T-helper 9 cell (primary cell): ENCODE data around the gene B3GNT7.
"Not testable (repeated sequence)": the region's sequence is repeated elsewhere in the genome, so short reads cannot be mapped to it uniquely, and the experiment has no call there.

Experiments used
- DNase-seq: peaks from one replicate; pipeline ENCODE4 v3.0.0-alpha.2; 2020

B3GNT7 gene

DNA sequence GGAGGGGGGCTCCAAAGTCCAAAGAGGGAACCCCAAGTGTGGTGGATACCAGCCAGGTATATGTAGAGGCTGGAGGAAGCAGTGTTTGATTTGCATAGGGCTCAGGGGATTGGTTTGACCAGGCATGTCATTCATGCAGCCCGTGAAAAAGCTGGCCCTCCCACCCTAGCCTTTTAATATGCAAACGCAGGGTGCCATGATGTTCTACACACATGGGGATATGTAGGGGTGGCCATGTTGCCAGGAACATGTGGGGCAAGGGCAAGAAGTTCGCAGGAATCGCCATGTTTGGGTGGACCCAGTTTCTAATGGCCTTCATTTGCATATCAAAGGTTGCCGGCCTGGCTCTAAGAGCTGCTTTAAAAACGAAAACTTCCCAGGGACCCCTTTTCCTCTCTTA lies 33.6 kb downstream of the B3GNT7 start:
- DNase-seq = no peak

- DNase-seq = no peak
These were observed 34.4 kb downstream of the B3GNT7 start for GRCh38 chr2:231429901-231430300.

DNA sequence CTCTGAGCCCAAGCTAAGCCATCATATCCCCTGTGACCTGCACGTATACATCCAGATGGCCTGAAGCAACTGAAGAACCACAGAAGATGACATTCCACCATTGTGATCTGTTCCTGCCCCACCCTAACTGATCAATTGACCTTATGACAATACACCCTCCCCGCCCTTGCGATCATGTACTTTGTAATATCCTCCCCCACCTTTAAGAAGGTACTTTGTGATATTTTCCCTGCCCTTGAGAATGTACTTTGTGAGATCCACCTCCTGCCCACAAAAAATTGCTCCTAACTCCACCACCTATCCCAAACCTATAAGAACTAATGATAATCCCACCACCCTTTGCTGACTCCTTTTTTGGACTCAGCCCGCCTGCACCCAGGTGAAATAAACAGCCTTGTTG lies 34.9 kb downstream of the B3GNT7 start:
- not testable (repeated sequence) for DNase-seq

DNA sequence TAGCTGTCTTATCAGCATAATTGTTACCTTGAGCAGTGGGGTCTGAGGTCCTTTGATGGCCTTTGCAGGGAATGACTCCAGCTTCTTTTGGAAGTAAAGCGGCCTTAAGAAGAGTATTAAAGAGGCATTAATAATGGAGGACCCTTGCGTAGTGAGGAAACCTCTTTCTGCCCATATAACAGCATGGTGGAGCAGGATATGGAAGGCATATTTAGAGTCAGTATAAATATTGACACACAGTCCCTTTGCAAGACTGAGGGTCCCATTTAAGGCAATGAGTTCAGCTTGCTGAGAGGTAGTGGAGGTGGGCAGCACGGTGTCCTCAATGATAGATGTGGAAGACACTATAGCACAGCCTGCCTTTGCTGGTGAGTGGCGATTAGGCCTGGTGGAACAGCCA lies 36.1 kb downstream of the B3GNT7 start:
- no peak for DNase-seq

- DNase-seq = no peak
These were observed 38.5 kb downstream of the B3GNT7 start for GRCh38 chr2:231433990-231434389.

DNA sequence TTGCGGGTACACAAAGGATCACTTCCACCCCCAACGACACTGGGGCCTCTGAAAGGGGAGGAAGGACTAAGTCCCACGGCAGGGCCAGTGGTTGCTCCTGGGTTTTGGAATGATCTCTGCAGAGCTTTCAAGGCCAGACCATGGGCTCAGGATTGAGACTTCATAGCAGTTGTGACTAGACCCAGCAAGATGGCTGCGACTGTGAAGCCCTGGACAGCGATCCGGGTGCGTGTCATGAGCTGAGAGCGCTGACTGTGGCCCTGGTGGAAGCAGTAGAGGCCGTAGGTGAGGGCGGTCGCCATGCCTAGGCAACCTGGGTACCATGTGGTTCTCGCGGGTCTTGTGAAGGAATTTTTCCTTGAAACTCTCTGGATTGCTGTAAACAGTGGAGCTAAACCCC lies 41.4 kb downstream of the B3GNT7 start:
- no peak for DNase-seq

- no peak for DNase-seq
These were observed 54.1 kb downstream of the B3GNT7 start for GRCh38 chr2:231449503-231450054.

DNA sequence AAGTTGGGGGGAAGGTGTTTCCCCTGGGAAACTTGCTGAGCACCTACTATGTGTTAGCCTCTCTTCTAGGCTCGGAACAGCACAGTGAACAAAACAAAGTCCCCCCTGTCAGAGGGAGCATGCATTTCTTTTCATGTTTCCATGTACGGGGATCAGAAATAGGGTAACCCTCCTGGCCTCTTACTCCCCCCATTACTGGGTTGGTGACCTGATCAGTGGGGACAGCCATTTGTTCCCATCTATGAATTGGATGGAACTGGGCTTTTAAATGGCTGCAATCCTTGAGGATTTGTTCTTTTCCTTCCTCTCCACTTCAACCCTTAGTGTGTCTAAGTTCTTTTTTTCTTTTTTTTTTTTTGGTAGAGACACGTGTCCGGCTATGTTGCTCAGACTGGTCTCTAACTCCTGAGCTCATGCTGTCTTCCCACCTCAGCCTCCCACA lies 55.1 kb downstream of the B3GNT7 start:
- DNase-seq = no peak
